Activated T-cell treated with anti-CD3 and anti-CD28 coated beads for 4 hours (primary cell): ENCODE measurements around the gene SLC25A47.
A peak's percentile ranks its signal among the peaks of the same experiment; 100 is the strongest.
"Not testable (repeated sequence)": the region's sequence is repeated elsewhere in the genome, so short reads cannot be mapped to it uniquely, and the experiment has no call there.

Experiments used
- DNase-seq: peaks from one replicate; pipeline ENCODE4 v3.0.0-alpha.2; 2020

SLC25A47 gene

GRCh38 chr14:100306101-100306997, 16.8 kb upstream of the SLC25A47 start, which contains the start of gene SLC25A29:
TSS of gene SLC25A29 (minus strand) at chr14:100306444. CDS start at chr14:100306232, 212 bp downstream.
- DNase-seq, result peak; percentile 53

GRCh38 chr14:100306998-100307765, 16.0 kb upstream of the SLC25A47 start:
- no peak for DNase-seq

- DNase-seq, result no peak
These were observed 15.2 kb upstream of the SLC25A47 start for GRCh38 chr14:100307766-100308426.

GRCh38 chr14:100308427-100308792, 14.7 kb upstream of the SLC25A47 start:
- not testable (repeated sequence) for DNase-seq

- no peak for DNase-seq
These were observed 14.0 kb upstream of the SLC25A47 start for GRCh38 chr14:100309028-100309737.

GRCh38 chr14:100312110-100312876, 10.8 kb upstream of the SLC25A47 start:
- DNase-seq, result not testable (repeated sequence)

- no peak for DNase-seq
These were observed 10.2 kb upstream of the SLC25A47 start for GRCh38 chr14:100312877-100313400.

- DNase-seq, result no peak
These were observed 9.5 kb upstream of the SLC25A47 start for GRCh38 chr14:100313464-100314230.

- DNase-seq, result no peak
These were observed 8.4 kb upstream of the SLC25A47 start for GRCh38 chr14:100314724-100315123.

GRCh38 chr14:100317389-100317788, 5.8 kb upstream of the SLC25A47 start:
- no peak for DNase-seq

GRCh38 chr14:100317912-100318808, 5.0 kb upstream of the SLC25A47 start:
- DNase-seq, result peak; percentile 61

- DNase-seq, result no peak
These were observed 2.8 kb upstream of the SLC25A47 start for GRCh38 chr14:100320157-100320856.

- DNase-seq, result no peak
These were observed 1.5 kb upstream of the SLC25A47 start for GRCh38 chr14:100321473-100322137.

GRCh38 chr14:100322138-100322957, 791 bp upstream of the SLC25A47 start:
- DNase-seq, result no peak

GRCh38 chr14:100323942-100324307, 786 bp downstream of the SLC25A47 start:
- DNase-seq, result no peak

GRCh38 chr14:100325231-100325632, 2.1 kb downstream of the SLC25A47 start:
- DNase-seq, result no peak

GRCh38 chr14:100325958-100326357, 2.8 kb downstream of the SLC25A47 start:
- no peak for DNase-seq

- DNase-seq, result no peak
These were observed 4.0 kb downstream of the SLC25A47 start for GRCh38 chr14:100327128-100327527.
